NCI-H524 (cell line): Measurements from ENCODE around the gene HOXB8.

Experiments used
- DNase-seq, 2 experiments: peaks; one replicate each; lab custom pipeline; 2025; lab: John Stamatoyannopoulos, UW

The HOXB8 gene

DNA sequence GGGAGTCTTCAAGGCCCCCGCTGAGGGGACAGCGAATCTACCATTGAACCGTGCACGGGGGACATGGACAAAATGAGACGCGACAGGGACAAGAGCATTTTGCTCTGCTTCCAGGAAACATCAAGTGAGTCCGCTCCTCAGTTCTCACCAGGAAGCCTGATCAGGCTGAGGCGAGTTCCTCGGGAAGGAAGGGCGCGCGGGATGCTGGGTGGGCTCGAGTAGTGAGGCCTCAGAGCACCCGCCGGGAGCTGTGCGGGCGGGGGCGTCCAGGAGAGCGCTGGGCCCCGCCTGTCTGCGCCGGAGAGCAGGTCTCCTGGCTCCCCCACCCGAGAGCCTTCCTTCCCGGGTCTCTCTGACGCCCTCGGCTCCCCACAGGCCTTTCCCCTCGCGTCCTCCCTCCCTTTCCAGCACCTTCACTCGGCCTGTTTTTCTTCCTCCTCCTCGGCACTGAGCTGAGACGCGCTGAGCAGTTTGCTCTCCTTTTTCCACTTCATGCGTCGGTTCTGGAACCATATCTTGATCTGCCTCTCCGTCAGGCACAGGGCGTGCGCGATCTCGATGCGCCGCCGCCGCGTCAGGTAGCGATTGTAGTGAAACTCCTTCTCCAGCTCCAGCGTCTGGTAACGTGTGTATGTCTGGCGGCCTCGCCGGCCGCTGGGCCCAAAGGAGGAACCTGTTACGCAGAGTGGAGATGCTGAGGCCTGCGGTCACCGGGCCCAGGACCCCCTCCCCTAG is 18.9 kb downstream of the HOXB8 start:
- peak in 1 of 2 experiments; percentile 30 for DNase-seq

DNA sequence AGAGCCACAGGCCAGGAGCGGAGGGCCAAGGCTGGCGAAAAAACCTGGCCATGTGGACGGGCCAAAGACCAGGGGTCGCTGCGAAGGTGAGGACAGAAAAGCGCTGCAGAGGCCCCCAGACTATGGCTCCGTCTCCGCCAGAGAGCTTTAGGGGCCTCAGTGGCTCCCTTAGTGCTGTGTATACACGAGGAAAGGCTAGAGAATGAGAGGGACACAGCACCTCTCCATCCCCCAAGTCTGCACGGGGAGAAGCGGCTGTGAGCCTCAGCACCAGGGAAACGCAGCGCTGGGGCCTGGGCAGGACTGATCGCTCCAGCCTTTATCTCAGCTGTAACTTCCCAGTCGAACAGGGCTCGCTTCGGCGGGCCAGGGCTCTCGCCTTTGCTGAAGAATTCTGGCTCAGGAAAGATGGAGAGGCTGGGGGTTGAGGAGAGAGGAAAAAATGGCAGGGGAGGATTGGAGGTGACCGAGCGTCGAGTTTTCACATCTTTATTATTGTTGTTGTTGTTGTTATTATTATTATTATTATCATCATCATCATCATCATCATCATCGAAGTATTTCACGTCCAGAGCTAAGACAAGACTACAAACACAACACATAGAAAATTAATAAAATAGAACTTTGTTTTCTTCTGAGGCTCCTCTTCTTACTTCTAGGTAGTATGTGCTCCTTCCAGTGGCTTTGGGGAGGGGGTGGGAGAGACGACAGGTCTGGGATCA is 19.7 kb downstream of the HOXB8 start:
- no peak for DNase-seq

DNA sequence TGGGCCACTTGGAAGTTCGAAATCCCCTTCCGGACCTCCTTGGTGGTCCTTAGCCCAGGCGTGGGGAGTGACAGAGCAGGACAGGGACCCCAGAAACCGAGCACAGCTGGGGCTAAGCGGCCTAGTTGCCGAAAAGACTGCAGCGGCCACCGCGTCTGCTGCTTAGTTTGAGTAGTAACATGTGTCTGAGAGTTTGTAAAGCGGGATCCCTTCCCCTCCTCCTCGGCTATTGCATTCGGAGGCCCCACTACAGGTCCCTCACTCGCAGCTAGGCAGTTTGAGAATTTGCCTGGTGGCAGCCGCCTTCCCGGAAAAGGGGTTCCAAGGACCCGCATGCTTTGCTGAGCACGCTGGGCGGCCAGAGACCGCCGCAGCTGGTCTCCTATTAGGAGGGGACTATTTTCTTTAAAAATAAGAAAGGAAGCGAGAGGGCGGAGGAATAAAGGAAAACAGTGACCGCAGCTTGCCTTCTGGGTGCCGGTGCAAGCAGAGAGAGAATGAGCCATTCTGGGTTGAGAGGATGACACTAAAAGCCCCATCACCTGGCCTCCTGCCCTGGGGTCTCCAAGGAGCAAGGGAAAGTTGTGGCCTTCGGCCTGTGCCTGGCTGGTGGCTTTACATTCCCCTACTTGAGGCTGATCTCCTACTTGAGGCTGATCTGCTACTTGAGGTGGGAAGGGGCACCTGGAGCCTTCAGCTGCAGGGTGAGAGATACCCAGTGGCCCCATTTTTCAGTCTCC is 20.4 kb downstream of the HOXB8 start:
- no peak for DNase-seq

DNA sequence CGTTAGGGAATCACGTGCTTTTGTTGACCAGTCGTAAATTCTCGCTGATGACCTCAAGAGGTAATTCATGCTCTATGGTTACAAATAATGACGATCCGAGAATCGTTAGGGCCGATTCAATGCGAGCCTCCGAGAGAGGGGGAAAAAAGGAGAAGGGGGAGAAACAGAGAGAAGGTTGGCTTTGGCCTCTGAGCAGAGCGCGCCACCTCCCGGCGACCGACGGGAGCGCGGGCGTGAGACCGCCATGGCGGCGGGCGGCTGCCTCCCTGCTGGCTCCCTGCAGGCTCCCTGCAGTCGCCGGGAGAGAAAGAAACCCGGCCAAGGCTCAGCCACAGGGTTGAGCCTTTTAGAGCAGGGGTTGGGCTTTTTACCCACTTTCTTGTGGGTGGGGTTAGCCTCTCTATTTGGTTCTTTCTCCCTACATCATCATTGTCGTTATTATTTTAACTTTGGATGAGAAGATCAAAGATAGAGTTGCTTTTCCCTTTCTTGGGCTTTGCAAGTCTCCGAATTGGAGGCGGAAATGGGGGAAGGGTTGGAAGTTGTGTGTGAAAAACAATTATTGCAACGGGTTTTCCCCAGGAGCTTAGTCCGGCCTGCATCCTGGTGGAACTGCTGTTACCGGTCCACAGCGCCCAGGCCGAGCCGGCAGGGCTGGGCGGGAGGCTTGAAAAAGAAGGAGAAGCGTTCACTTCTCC is 21.1 kb downstream of the HOXB8 start:
- DNase-seq = peak; percentile 59 to 85

DNA sequence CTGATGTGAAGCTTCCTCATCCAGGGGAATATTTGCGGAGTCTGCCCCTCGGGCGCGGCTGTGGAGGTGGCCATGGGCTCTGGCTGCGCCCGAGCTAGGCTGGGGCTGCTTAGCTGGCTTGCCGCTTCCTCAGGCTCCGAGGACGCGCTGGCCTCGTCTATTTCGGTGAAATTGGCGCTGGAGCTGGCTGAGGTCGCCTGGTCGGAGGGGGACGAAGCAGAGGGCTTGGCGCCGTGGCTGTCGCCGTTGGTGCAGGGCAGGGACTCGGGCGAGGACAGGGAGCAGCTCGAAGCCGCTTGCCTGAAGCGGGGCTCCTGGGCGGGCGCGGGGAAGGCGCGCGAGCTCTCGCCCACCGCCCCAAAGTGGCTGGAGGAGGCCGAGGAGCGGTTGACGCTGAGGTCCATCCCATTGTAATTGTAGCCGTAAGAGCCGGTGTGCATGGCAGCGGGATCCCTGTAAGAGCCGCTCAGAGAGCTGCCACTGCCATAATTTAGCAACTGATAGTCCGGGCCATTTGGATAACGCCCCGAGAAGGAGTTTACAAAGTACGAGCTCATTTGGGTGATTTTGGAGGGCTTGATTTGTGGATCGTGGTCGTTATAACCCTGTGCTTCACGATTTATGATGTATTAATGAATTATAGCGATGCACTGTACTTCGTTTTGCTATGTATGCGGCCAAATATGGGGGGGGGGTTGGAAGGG is 21.8 kb downstream of the HOXB8 start, which contains the start of gene HOXB5:
TSS of gene HOXB5 (minus strand) at position 654 of the 704 bp plus-strand sequence. CDS start at position 557, 97 bp downstream.
- peak in 1 of 2 experiments; percentile 44 for DNase-seq

DNA sequence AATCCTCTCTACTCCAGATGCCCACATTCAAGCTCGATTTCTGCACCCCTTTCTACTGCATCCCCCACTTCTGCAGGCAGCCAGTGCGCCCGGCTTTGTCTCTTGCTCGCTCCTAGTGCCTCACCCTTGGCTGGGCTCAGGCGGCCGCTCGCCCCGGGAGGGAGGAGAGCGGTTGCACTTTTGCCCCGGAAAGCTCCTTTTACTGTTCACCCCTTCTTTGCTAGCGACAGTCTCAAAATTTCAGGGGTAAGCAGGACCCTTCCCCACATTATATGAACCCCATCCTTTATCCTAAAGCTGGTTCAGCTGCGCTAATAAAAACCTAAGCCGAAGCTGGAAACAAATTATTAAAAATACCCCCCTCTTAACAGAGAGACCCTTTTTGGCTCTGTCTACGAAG is 22.5 kb downstream of the HOXB8 start:
- DNase-seq = no peak

DNA sequence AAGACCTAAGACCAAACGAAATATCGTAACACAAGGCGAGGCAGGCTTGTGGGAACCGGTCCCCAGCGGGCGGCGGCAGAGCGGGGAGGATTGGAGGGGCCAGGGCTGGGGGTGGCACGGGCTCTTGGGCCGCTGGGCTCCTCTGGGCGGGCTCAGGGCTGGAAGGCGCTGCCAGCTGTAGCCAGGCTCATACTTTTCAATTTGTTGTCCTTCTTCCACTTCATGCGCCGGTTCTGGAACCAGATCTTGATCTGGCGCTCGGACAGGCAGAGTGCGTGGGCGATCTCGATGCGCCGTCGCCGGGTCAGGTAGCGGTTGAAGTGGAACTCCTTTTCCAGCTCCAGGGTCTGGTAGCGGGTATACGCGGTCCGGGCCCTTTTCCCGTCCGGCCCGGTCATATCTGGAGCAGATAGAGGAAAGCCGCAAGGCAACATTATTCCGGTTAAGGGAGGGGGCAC is 23.0 kb downstream of the HOXB8 start:
- DNase-seq = no peak

DNA sequence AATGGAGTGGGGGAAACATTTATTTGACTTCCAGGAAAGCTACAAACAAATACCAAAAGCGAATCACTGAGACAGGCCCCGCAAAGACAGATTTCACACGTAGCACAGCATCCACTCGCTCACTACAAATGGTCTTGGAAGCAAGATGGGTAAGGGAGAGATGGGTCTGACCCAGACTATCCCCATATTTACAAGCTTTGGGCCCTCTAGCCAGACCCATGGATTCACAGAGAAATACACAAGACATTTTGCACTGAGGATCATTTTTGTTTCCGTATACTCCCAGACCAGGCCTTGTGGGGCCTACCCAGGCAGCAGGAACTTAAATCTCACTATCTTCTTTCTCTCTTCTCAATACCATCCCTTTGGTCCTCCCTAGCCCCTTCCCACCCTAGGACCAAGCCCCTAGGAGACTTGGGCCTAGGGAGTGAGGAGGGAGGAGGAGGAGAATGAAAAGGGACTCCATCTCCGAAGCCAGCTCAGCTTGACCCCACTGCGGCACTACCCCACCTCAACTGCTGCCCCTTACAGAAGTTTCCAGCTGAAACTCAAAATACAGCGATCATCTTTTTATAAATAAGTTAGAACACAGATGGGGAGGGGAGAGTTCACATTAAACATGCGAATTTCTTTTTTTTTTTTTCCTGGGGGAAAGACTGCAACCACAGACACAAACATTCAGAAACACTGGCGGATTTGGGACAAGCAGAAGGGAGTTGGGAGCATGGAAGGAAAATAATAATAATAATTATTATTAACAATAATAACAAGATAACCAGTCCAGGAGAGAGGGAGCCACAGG is 23.6 kb downstream of the HOXB8 start:
- DNase-seq = no peak

DNA sequence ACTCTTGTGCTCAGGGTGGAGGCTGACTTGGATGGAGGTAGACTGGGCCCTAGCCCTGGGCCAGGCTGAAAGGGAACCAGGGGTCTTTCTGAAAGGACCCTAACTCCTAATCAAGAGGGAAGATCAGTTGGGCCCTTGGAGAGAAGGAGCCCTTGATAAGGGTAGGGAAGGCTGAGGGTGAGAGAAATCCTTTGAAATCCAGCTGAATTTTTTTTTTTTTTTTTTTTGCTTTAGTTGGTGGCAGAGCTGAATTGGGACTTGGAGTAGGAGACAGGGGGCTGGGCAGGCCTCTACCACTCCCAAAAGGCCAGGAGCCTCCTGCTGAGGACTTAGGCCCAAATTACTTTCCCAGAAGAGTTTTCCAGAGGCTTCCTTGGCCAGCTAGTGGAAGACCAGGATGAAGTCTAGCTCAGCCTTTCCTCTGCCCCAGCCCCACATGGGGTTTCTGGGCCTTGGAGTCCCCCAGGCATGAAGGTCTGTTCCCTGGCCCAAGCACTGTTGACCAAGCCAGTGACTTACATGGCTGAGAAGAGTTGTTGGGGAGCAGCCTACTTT is 24.4 kb downstream of the HOXB8 start:
- DNase-seq = no peak

DNA sequence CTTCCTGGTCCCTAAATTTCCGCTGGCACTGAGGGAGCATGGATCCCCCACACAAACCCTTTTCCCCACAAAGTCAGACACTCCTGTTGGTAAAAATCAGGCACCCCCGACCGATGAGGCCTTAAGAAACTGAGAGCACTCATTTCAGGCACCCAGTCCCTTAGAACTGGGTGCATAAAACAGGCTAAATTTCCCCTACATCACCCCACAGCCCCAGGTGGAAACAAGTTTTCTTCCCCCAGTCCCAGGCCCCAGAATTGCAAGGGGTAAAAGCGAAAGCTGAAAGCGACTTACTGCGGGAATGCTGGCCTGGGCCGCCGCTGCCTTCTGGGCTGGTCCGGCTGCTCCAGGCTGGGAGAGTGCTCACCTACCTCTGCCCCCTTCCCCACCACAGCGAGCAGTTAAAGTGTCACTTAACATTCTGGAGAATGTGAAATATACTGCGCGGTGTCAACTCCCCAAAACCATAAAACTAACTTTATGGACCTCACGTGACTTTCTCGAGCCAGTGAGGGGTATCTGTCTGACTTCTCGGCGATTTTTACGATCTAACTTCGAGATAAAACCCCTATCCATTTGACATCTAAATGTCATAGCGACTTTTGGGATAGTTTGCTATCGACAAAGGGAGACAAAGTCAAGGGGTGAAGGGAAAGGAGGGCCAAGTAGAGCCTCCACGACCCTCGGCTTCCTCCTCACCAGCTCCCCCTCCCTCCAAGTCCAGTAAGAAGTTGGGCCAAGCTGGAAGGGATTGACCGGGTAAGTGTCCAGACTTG is 25.1 kb downstream of the HOXB8 start, which contains the start of gene HOXB3:
TSS of gene HOXB3 (minus strand) at position 411 of the 776 bp plus-strand sequence. CDS start 37,767 bp downstream, outside the sequence.
- no peak for DNase-seq

DNA sequence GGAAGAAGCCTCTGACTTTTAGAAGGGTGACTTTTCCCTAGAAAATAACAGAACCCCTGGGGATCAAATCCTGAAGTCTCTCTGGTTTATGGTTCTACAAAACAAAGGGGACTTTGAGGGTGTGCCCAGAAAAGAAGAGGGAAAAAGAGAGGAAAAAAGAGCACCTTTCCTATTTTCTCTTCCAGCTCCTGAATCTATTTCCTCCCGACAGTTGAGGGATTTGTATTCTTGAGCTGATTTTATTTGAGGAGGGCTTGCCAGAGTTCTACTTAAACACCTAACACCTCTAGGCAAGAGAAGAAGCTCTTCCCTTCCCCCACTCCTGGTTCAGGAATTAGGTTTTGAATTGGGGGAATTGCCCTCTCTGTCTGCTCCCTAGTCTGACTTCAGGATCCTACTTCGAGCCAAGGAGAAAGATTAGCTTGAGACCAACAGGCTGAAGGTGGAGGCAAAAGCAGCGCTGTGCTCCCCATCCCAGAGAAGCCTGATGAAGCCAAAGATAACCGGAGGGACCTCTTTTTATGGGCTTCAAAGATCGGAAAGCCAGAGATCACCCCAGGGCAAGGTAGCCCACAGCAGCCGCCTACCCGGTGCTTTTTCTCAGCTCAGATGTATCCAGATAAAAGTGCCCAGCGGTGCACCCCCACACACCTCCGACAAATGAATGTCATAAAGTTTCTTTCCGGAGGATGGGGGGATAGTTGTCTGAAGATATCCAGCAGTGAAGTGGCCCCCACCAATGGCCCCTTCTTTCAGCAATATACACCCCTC is 25.8 kb downstream of the HOXB8 start:
- DNase-seq = no peak

DNA sequence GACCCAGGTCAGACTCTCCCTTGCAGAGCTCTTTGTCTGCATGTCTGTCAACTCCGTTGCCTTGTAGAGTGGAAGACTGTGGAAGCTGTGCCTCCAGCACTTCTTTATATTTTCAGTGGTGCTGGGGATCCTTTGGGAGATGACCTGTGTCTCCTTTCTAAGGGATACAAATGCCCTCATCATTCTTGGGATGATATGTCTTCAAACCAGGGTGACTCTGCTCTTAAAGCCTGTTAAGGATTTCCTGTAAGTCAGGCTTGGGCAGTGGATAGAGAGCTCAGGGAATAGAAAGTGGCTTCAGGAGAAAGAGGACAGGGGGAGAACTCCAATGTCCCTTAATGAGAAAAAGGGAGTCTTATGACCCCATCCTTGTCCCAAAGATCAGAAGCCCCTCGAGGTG is 26.6 kb downstream of the HOXB8 start:
- no peak for DNase-seq

DNA sequence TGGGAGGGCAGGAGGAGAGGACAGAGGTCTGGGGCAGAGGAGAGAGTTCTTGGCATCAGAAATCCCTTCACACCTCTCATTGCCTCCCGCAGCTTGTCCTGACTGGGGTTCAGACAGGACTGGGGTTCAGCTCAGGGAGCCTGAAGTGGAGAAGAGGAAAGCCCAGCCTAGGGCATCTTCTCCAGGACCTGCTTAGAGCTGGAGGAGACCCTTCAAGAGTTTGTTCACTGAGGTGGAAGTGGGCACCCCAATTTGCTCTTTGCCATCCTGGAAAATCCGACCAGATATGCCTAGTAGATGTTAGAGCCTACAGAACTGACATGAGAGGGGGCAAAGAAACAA is 27.0 kb downstream of the HOXB8 start:
- DNase-seq = no peak

DNA sequence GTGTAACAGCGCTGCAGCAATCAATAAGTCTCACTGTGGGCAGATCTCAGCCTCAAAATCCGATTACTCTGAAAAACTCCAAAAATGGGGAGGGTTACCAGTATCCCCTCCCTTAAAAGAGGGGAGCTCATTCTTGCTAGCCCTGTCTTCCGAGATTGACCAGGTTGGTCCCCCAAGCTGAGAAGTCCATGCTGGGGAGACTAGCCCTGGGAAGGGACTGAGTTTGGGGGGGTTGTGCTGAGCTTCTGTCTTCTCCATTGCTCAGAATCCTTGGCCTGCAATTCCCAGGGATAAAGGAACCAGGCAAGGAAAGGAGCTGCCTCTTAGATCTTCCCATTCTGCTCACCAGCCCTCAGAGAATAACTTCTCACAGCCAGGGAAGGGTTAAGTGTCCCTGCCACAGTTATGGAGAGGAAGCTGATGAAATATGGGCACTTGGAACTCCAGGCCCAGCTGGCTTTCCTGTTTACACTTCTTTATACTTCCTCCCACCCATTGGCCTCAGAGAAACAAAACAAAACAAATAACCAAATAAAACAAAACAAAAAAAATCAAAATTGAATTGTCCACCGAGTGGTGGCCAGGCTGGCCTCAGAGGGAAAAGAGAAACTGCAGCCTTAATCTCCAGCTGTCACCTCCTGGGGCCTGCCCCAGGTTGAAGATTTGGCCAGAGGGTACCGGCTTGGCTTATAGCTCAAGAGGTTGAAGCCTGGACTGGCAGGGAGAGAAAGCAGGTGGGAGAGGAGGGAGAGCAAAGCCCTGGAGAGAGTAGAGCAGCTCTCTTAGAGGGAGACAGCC is 27.6 kb downstream of the HOXB8 start:
- DNase-seq = peak in 1 of 2 experiments; percentile 18

DNA sequence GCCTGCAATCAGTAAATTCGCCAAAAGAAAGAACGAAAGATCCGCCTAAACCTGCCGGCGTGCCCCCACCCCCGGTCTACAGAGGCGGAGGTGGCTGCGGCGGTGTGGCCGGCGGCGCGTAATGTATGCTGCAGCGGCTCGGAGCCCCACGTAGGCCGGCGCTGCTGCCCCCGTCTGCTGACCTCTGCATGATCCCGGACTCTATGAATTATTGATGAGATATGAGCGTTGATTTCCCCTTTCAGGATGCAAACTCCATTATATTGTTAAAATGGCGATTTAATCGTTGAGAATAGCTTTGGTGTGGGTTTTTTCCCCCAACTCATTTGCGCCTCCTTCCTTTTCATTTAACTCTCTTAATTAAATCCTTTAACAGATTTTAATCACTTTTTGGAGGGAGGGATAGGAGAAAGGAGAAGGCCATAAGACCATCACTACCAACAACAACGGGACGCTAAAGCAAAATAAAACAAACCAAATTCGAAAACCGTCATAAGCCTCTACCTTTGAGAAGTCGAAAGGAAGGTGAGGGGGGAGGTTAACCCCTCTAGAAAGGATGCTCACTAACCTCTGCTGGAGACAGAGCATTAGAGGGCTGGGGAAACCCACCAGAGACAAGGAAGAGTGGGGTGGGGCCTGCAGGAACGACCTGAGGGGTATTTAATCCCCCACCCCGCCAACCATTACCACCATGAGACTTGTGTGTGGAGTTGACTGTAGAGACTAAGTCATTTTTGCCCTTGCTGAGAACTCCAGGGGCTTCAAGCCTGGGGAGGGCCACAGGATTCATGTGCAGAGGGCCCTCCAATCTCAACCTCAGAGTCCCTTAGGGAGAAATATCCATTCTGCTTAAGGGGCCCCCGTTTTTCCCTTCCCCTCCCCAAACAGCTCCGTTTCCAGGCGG is 28.5 kb downstream of the HOXB8 start:
- DNase-seq = no peak

DNA sequence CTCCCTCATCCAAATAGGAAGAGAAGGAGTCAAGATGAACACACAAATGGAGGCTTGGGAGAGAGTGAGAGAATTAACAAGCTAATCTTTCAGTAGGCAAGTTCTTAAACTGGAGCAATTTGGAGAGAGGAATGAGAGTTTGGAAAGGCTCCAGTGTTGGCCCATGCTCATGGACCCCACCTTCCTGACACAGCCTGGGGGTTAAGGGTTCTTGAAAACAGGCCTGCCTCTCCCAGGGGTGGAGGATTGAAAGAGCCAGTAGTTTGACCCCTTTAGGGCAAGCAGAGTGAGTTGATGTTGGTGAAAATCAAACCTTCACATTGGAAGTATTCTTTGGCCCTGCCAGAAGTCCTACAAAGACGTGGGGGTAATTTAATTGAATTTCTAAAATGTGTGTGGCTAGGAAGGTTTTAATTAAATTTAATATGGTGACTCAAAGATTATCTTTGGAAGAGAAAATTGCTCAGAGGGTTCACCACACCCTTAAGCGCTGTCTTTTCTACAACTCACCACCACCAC is 30.8 kb downstream of the HOXB8 start:
- DNase-seq = no peak
